Measurements from ENCODE around the gene DNAH3.

DNA sequence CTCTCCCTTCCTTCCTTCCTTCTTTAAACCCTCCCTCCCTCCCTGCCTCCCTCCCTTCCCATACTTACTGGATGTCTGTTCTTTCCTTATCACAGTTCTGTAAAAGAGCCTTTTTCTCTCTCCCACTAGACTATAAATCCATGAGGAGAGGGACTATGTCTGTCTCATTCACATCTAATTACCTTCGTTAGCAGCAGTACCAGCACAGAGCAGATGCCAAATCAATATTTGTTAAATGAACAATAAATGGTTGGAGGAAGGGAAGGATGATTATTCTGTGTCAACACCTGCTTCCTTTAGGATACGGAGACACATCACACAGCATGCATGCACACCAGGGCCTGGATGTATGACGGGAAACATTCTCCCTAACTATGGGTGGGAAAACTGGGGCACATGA is 94.2 kb downstream of the DNAH3 start:
- TF ChIP-seq MYC (IDR thresholded peaks at IDR 0.05; ENCODE audit: low read depth, low read length): no peak
- TF ChIP-seq CTCF (IDR thresholded peaks at IDR 0.05; ENCODE audit: low read depth, low read length): no peak
- no peak for TF ChIP-seq POLR2A (IDR thresholded peaks at IDR 0.05; ENCODE audit: extremely low read depth, insufficient read length)
- TF ChIP-seq MAX (IDR thresholded peaks at IDR 0.05; ENCODE audit: low read depth, low read length): no peak

Measured in NB4 (cell line).